HCT116 (cell line): ENCODE data around the gene UBTF.

Experiments used
- CEBPB ChIP-seq: IDR thresholded peaks from 2 replicates; pipeline ENCODE4 v1.6.1; 2012; ENCODE audit warnings: low read depth
- CTCF ChIP-seq, 3 experiments: fragments of 200-600 bp in 1 of 3; sonication (generic) in 1 of 3; IDR thresholded peaks in 2 of 3; conservative IDR thresholded peaks in 1 of 3; 2 replicates each; pipeline ENCODE4 v1.5.1; 2012 to 2017; ENCODE audit warnings: low read depth in 2 of 3, low read length in 2 of 3, antibody characterized with exemption in 1 of 3, borderline replicate concordance in 1 of 3, control low read depth in 1 of 3, mild to moderate bottlenecking in 1 of 3, mixed read lengths in 1 of 3, mixed run types in 1 of 3, moderate library complexity in 1 of 3; ENCODE audit not compliant: insufficient read depth in 1 of 3
- EZH2 ChIP-seq: fragments of 200-600 bp; sonication (generic); IDR thresholded peaks from 2 replicates; pipeline ENCODE4 v1.6.1; 2017; ENCODE audit warnings: antibody characterized with exemption, mixed run types
- FOSL1 ChIP-seq: IDR thresholded peaks from 2 replicates; pipeline ENCODE4 v1.6.1; 2012; ENCODE audit warnings: low read depth
- JUND ChIP-seq: IDR thresholded peaks from 2 replicates; pipeline ENCODE4 v1.6.1; 2012
- MAX ChIP-seq: IDR thresholded peaks from 2 replicates; pipeline ENCODE4 v1.6.1; 2012
- POLR2A ChIP-seq: IDR thresholded peaks from 2 replicates; pipeline ENCODE4 v1.7.0; 2011; ENCODE audit warnings: borderline replicate concordance; ENCODE audit not compliant: insufficient read depth, insufficient read length; ENCODE audit errors: extremely low read depth
- RAD21 ChIP-seq: IDR thresholded peaks from 2 replicates; pipeline ENCODE4 v1.6.1; 2012; ENCODE audit warnings: low read depth, mild to moderate bottlenecking

GRCh38 chr17:44203731-44204440, 15.6 kb downstream of the UBTF start:
- TF ChIP-seq RAD21 (peak; percentile 55), CTCF (IDR thresholded peaks at IDR 0.05 in 2 of 3, conservative IDR thresholded peaks at IDR 0.05 in 1 of 3; ENCODE audit: borderline replicate concordance in 1 of 3, insufficient read depth in 1 of 3, low read depth in 2 of 3, low read length in 2 of 3) (peak; percentile 49 to 82 (median 75); a peak in 5 of 6 replicates), MAX (peak; percentile 10; the same call in 1 of the 2 replicates), POLR2A (no peak), EZH2 (no peak), JUND (no peak), FOSL1 (no peak), CEBPB (no peak)
